Left ventricle myocardium inferior (tissue), 1 donor: ENCODE results near the gene BRF1. TPM values are rescaled to one million over a fixed set of nuclear protein-coding genes. Genes with fewer than 3 reads are reported as not detected.

ENCODE experiments used
- DNase-seq: peaks from one replicate; pipeline ENCODE4 v3.0.0-alpha.2; 2020
- H3K27ac ChIP-seq: fragments of 200-600 bp; replicated peaks from 2 replicates; pipeline ENCODE4 v1.8.0; 2021
- H3K27me3 ChIP-seq: fragments of 200-600 bp; 2 replicates; pipeline ENCODE4 v1.8.0; 2021; ENCODE audit warnings: low read depth
- H3K36me3 ChIP-seq: fragments of 200-600 bp; 2 replicates; pipeline ENCODE4 v1.8.0; 2021
- H3K4me1 ChIP-seq: fragments of 200-600 bp; 2 replicates; pipeline ENCODE4 v1.8.0; 2021
- H3K4me3 ChIP-seq: fragments of 200-600 bp; 2 replicates; pipeline ENCODE4 v1.8.0; 2021; ENCODE audit warnings: mild to moderate bottlenecking, moderate library complexity
- H3K9me3 ChIP-seq: fragments of 200-600 bp; replicated peaks from 2 replicates; pipeline ENCODE4 v1.8.0; 2021
- intact Hi-C: fragments of 100-400 bp; cut with micrococcal nuclease; formaldehyde crosslinking; loops from one replicate; pipeline ENCODE4 v1.11.0; 2022
- total RNA-seq: library from RNA; stranded (reverse); fragmentation: NEBNext Ultra II Directional; extraction: Animal tissue kit (Norgen Biotek cat#: 25700); gene quantifications from one replicate; pipeline ENCODE4 v1.2.1, GENCODE V29; 2021
- TF ChIP-seq, protein P1 (sequence below): fragments of 200-600 bp; IDR thresholded peaks from 2 replicates; pipeline ENCODE4 v1.8.0; 2021; ENCODE audit warnings: antibody characterized with exemption, mild to moderate bottlenecking, borderline replicate concordance
- donor health status: DM: no; HTN: yes; CAD: no; lungs with severe emphysema.

BRF1 gene
- total RNA-seq, 1 donor from 2014 or later: 19.8 TPM

DNA sequence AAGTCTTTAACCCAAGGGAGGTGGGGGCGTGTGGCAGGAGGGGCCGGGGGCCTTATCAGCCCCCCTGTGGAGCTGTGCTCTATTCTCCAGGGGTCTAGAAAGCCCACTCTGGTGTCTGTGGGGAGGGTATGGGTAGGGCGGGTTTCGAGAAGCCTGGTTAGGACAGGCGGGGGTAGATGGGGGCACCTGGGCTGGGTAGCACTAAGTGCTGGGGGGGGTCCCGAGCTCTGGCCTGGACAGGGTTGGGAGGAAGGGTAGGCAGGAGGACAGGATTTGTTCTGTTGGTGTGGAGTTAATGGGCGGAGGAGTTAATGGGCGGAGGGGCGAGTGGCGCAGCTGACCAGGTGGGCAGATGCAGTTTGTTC lies 15.8 kb upstream of the BRF1 start:
- TF ChIP-seq, protein P1, sequence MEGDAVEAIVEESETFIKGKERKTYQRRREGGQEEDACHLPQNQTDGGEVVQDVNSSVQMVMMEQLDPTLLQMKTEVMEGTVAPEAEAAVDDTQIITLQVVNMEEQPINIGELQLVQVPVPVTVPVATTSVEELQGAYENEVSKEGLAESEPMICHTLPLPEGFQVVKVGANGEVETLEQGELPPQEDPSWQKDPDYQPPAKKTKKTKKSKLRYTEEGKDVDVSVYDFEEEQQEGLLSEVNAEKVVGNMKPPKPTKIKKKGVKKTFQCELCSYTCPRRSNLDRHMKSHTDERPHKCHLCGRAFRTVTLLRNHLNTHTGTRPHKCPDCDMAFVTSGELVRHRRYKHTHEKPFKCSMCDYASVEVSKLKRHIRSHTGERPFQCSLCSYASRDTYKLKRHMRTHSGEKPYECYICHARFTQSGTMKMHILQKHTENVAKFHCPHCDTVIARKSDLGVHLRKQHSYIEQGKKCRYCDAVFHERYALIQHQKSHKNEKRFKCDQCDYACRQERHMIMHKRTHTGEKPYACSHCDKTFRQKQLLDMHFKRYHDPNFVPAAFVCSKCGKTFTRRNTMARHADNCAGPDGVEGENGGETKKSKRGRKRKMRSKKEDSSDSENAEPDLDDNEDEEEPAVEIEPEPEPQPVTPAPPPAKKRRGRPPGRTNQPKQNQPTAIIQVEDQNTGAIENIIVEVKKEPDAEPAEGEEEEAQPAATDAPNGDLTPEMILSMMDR: no peak
- no peaks in the 10 kb centered on the region for H3K9me3 ChIP-seq
- H3K4me1 ChIP-seq: peaks cover 48% of the 10 kb centered on the region
- intact Hi-C loops: no loop called here
- no peaks in the 10 kb centered on the region for H3K27me3 ChIP-seq
- H3K4me3 ChIP-seq: peak overlapping the region; percentile 83
- H3K27ac ChIP-seq: peak overlapping the region; percentile 91
- H3K36me3 ChIP-seq: no peaks in the 10 kb centered on the region
- DNase-seq: no peak

DNA sequence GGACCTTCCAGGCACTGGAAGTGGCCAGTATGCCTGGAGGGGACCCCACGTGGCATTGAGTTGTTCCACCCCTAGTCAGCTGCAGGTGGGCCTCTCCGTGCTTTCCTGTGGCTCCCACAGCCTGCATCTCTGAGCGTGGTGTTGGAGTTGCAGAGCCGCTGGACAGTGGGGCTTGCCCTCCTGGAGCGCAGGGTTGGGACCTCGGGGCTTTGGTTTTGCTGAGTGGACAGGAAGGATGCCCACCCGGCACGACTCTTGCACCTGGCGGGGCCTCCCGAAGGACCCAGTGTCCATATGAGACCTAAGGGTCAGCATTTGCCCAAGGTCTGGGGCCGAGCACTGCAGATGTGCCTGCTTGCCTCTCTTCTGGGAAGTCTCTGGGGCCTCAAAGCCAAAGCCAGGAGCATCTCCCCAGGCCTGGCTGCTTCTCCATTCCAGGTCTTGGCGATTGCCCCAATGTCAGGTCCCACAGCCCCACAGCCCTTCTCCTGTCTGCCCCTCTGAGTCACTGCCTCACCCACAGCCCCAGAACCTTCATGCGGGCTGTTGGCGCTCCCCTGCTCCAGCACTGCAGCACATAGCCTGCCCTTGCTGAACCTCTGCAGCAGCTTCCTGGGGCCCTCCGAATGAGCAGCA lies 15.3 kb upstream of the BRF1 start:
- TF ChIP-seq, protein P1: no peak
- no peak for DNase-seq
- Histone ChIP-seq H3K4me1 (peaks cover 48% of the 10 kb centered on the region), H3K9me3 (no peaks in the 10 kb centered on the region), H3K27me3 (no peaks in the 10 kb centered on the region), H3K27ac (peak overlapping the region; percentile 91), H3K4me3 (peak overlapping the region; percentile 83), H3K36me3 (no peaks in the 10 kb centered on the region)
- intact Hi-C loops: no loop called here

DNA sequence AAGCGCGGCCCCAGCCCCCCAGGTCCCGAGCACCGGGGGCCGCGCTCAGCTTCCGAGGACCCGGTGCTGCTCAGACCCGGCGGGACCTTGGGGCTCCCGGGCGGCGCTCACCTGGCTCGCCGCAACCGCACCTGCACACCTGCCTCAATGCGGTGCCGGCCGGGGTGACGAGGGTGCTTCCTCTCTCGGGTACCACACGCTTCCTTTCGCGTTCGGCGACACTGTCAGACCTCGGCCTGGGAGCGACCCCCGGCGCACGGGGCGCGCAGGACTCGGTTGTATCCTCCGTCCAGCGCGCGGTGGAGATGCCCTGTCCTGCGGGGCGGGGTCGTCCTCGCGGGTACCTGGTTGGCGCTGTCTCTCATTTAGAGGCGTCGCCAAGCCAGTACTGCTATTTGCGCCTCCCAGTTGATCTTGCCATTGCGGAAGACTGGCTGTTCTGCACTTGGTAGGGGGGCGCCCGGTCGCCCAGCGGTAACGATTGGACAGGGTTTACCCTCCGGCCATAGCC lies 14.5 kb upstream of the BRF1 start:
- H3K27ac ChIP-seq: peak overlapping the region; percentile 91
- H3K4me3 ChIP-seq: peak overlapping the region; percentile 83
- no peak for DNase-seq
- H3K9me3 ChIP-seq: no peaks in the 10 kb centered on the region
- peaks cover 48% of the 10 kb centered on the region for H3K4me1 ChIP-seq
- no peaks in the 10 kb centered on the region for H3K27me3 ChIP-seq
- TF ChIP-seq, protein P1: no peak
- H3K36me3 ChIP-seq: no peaks in the 10 kb centered on the region
- intact Hi-C loops: no loop called here

DNA sequence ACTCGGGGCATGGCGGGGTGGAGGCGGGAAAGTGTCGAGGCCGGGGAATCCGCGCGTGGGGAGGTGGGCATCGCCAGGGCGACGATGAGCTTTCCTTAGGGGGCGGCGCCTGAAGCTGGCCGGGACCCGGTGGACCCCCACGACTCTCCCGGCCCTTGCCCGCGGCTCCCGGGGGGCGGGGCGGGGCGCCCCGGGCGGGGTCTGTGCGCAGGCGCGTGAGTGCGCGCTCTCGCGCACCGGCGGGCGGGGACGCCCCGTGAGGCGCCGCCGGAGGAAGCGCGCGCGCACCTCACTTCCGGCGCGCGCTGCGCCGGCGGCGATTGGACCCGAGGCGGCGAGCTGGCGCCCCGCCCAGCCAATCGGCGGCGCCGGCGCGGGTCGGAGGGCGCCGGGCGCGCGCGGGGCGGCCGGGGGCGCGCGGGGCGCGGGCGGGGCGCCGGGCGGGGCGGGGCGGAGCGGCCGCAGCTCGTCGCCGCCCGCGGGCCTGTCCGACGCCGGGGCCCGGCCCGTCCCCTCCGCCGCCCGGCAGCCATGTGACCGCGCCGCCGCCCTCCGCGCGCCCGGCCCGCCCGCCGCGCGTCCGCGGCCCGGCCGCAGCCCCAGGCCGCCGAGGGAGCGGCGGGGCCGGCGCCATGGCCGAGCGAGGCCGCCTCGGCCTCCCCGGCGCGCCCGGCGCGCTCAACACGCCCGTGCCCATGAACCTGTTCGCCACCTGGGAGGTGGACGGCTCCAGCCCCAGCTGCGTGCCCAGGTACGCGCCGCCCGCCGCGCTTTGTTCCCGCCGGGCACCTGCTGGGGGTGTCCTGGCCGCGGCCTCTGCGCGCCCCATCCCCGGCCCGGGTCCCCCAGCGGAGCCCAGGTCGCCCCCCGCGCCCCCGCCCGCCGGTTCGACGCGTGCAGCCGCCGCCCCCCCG lies 13.7 kb upstream of the BRF1 start, which contains the start of gene PACS2:
TSS of gene PACS2 (plus strand) at position 462 of the 914 bp plus-strand sequence. CDS start at position 633, 171 bp downstream.
- Histone ChIP-seq H3K36me3 (no peaks in the 10 kb centered on the region), H3K9me3 (no peaks in the 10 kb centered on the region), H3K27me3 (no peaks in the 10 kb centered on the region), H3K4me1 (peaks cover 48% of the 10 kb centered on the region), H3K27ac (peak within 1 kb of the TSS; percentile 94), H3K4me3 (peak within 1 kb of the TSS; percentile 83)
- intact Hi-C loops: no loop called here
- TF ChIP-seq, protein P1: no peak
- DNase-seq: peak; percentile 79

DNA sequence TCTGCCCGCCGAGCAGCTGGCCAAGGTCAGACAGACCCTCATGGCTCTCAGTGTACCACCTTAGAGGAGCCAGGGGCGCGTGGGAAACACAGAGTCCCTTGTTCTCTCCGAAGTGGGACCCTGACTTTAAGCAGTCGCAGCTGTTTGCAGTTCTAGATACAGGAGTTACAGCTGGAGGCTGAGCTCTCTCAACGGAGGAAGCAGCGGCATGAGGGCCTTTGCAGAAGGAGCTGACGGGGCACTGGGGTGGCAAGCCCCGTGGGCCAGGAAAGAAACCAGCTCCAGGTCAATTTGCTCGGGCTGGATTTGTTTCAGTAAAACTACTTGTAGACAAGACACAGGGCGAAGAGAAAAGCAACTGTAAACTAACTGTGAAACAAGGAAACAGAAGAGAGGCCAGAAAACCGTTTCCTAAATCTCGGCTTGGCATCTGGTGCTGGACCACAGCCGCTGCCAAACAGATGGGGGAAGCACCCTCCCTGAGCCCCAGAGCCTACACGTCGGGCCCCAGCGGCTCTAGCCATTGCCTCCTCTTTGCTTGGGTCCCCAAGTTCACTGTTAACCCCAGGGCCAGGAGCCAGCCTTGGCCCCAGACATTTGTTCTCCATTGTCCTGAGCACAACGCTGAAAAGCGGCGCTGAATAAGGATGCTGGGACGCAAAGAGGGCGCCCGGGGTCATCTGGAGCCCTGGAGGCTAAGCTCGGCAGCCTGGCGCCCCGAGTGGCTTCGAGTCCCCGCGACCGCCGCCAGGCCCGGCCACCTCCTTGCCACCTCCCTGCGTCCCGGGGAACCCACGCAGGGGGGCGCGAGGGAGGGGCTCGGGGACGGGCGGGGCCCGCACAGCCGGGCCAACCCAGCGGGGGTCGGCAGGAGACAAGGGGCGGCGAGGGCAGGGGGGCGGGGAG lies 12.8 kb upstream of the BRF1 start:
- TF ChIP-seq, protein P1: no peak
- peak overlapping the region; percentile 74 for H3K4me3 ChIP-seq
- no peaks in the 10 kb centered on the region for H3K9me3 ChIP-seq
- intact Hi-C loops: no loop called here
- DNase-seq: no peak
- no peaks in the 10 kb centered on the region for H3K36me3 ChIP-seq
- H3K27me3 ChIP-seq: no peaks in the 10 kb centered on the region
- peaks cover 44% of the 10 kb centered on the region for H3K4me1 ChIP-seq
- H3K27ac ChIP-seq: peak overlapping the region; percentile 94
